ENCODE measurements around the gene MOCS1.

MOCS1 gene

GRCh38 chr6:39896701-39897100 lies 37.6 kb downstream of the MOCS1 start:
- H4K20me1 ChIP-seq = no peaks in the 10 kb centered on the region
- H3K27me3 ChIP-seq = no peaks in the 10 kb centered on the region
- no peak overlapping the region for H3K27ac ChIP-seq
- H3K4me2 ChIP-seq = no peak overlapping the region
- no peaks in the 10 kb centered on the region for H3K4me1 ChIP-seq
- H3K9me3 ChIP-seq = no peaks in the 10 kb centered on the region
- no peak for TF ChIP-seq Cebpa-rat (IDR thresholded peaks at IDR 0.05)
- no peak overlapping the region for H3K9ac ChIP-seq
- H3K36me3 ChIP-seq = no peaks in the 10 kb centered on the region
- H3K4me3 ChIP-seq = no peak overlapping the region

GRCh38 chr6:39893286-39893685 lies 41.0 kb downstream of the MOCS1 start:
- Histone ChIP-seq H3K4me1 (no peaks in the 10 kb centered on the region), H3K4me2 (no peak overlapping the region), H4K20me1 (no peaks in the 10 kb centered on the region), H3K9ac (no peak overlapping the region), H3K27me3 (no peaks in the 10 kb centered on the region), H3K9me3 (no peaks in the 10 kb centered on the region), H3K27ac (no peak overlapping the region), H3K4me3 (no peak overlapping the region), H3K36me3 (no peaks in the 10 kb centered on the region)
- TF ChIP-seq Cebpa-rat (IDR thresholded peaks at IDR 0.05) = no peak

GRCh38 chr6:39892490-39893129 lies 41.7 kb downstream of the MOCS1 start:
- Histone ChIP-seq H3K27me3 (no peaks in the 10 kb centered on the region), H3K27ac (no peak overlapping the region), H3K4me1 (peaks cover 5% of the 10 kb centered on the region), H4K20me1 (no peaks in the 10 kb centered on the region), H3K4me3 (no peak overlapping the region), H3K4me2 (no peak overlapping the region), H3K9me3 (no peaks in the 10 kb centered on the region), H3K36me3 (no peaks in the 10 kb centered on the region), H3K9ac (no peak overlapping the region)
- no peak for TF ChIP-seq Cebpa-rat (IDR thresholded peaks at IDR 0.05)

- no peak overlapping the region for H3K9ac ChIP-seq
- no peak overlapping the region for H3K4me2 ChIP-seq
- no peaks in the 10 kb centered on the region for H3K36me3 ChIP-seq
- H3K9me3 ChIP-seq = no peaks in the 10 kb centered on the region
- no peaks in the 10 kb centered on the region for H3K27me3 ChIP-seq
- H3K4me3 ChIP-seq = no peak overlapping the region
- no peak for TF ChIP-seq Cebpa-rat (IDR thresholded peaks at IDR 0.05)
- H3K27ac ChIP-seq = no peak overlapping the region
- peaks cover 11% of the 10 kb centered on the region for H3K4me1 ChIP-seq
- H4K20me1 ChIP-seq = no peaks in the 10 kb centered on the region
Observed at GRCh38 chr6:39891976-39892375, 42.3 kb downstream of the MOCS1 start.

- no peaks in the 10 kb centered on the region for H3K9me3 ChIP-seq
- no peak overlapping the region for H3K27ac ChIP-seq
- TF ChIP-seq Cebpa-rat (IDR thresholded peaks at IDR 0.05) = no peak
Observed at GRCh38 chr6:39891353-39891752, 42.9 kb downstream of the MOCS1 start.

GRCh38 chr6:39889229-39889628 lies 45.0 kb downstream of the MOCS1 start:
- H3K4me2 ChIP-seq = no peak overlapping the region
- no peak overlapping the region for H3K27ac ChIP-seq
- no peak overlapping the region for H3K9ac ChIP-seq
- no peaks in the 10 kb centered on the region for H3K36me3 ChIP-seq
- no peak for TF ChIP-seq Cebpa-rat (IDR thresholded peaks at IDR 0.05)
- H3K9me3 ChIP-seq = no peaks in the 10 kb centered on the region
- H3K27me3 ChIP-seq = no peaks in the 10 kb centered on the region
- H4K20me1 ChIP-seq = no peaks in the 10 kb centered on the region
- peaks cover 11% of the 10 kb centered on the region for H3K4me1 ChIP-seq
- no peak overlapping the region for H3K4me3 ChIP-seq

More at GRCh38 chr6:39891353-39891752, 42.9 kb downstream of the MOCS1 start:
- Histone ChIP-seq H3K4me1 (peaks cover 11% of the 10 kb centered on the region), H3K36me3 (no peaks in the 10 kb centered on the region), H3K4me2 (no peak overlapping the region), H3K9ac (no peak overlapping the region), H3K4me3 (no peak overlapping the region), H4K20me1 (no peaks in the 10 kb centered on the region), H3K27me3 (no peaks in the 10 kb centered on the region)

- no peak overlapping the region for H3K4me3 ChIP-seq
- no peaks in the 10 kb centered on the region for H3K36me3 ChIP-seq
- no peaks in the 10 kb centered on the region for H3K27me3 ChIP-seq
- H4K20me1 ChIP-seq = no peaks in the 10 kb centered on the region
- H3K9me3 ChIP-seq = no peaks in the 10 kb centered on the region
- H3K9ac ChIP-seq = no peak overlapping the region
- H3K4me2 ChIP-seq = peak overlapping the region; percentile 59
- no peak overlapping the region for H3K27ac ChIP-seq
- peaks cover 11% of the 10 kb centered on the region for H3K4me1 ChIP-seq
- no peak for TF ChIP-seq Cebpa-rat (IDR thresholded peaks at IDR 0.05)
Observed at GRCh38 chr6:39887692-39888450, 46.4 kb downstream of the MOCS1 start.

- no peak overlapping the region for H3K4me2 ChIP-seq
- H3K36me3 ChIP-seq = no peaks in the 10 kb centered on the region
- TF ChIP-seq Cebpa-rat (IDR thresholded peaks at IDR 0.05) = no peak
- no peak overlapping the region for H3K27ac ChIP-seq
- H3K4me1 ChIP-seq = peaks cover 11% of the 10 kb centered on the region
- no peak overlapping the region for H3K9ac ChIP-seq
- no peaks in the 10 kb centered on the region for H3K27me3 ChIP-seq
- H3K4me3 ChIP-seq = no peak overlapping the region
- H4K20me1 ChIP-seq = no peaks in the 10 kb centered on the region
- no peaks in the 10 kb centered on the region for H3K9me3 ChIP-seq
Observed at GRCh38 chr6:39886871-39887270, 47.4 kb downstream of the MOCS1 start.

- Histone ChIP-seq H3K27ac (no peak overlapping the region), H3K4me1 (peaks cover 11% of the 10 kb centered on the region), H3K36me3 (no peaks in the 10 kb centered on the region), H3K27me3 (no peaks in the 10 kb centered on the region), H3K4me2 (no peak overlapping the region), H3K9me3 (no peaks in the 10 kb centered on the region), H4K20me1 (no peaks in the 10 kb centered on the region), H3K9ac (no peak overlapping the region), H3K4me3 (no peak overlapping the region)
- no peak for TF ChIP-seq Cebpa-rat (IDR thresholded peaks at IDR 0.05)
Observed at GRCh38 chr6:39885691-39886090, 48.6 kb downstream of the MOCS1 start.

- Histone ChIP-seq H3K36me3 (no peaks in the 10 kb centered on the region), H3K9ac (no peak overlapping the region), H3K27ac (no peak overlapping the region), H4K20me1 (no peaks in the 10 kb centered on the region), H3K4me3 (no peak overlapping the region), H3K4me2 (no peak overlapping the region), H3K9me3 (no peaks in the 10 kb centered on the region), H3K4me1 (peaks cover 11% of the 10 kb centered on the region), H3K27me3 (no peaks in the 10 kb centered on the region)
- TF ChIP-seq Cebpa-rat (IDR thresholded peaks at IDR 0.05) = no peak
Observed at GRCh38 chr6:39884696-39885095, 49.6 kb downstream of the MOCS1 start.

Data from BLaER1 (cell line).